NCI-H446 treated with DMSO at 0.1 percent for 48 hours (cell line): ENCODE results near the gene PSG3.
"Not testable (repeated sequence)": the region's sequence is repeated elsewhere in the genome, so short reads cannot be mapped to it uniquely, and the experiment has no call there.

ENCODE experiments used
- DNase-seq: peaks from one replicate; lab custom pipeline; 2025; lab: John Stamatoyannopoulos, UW

Gene PSG3

DNA sequence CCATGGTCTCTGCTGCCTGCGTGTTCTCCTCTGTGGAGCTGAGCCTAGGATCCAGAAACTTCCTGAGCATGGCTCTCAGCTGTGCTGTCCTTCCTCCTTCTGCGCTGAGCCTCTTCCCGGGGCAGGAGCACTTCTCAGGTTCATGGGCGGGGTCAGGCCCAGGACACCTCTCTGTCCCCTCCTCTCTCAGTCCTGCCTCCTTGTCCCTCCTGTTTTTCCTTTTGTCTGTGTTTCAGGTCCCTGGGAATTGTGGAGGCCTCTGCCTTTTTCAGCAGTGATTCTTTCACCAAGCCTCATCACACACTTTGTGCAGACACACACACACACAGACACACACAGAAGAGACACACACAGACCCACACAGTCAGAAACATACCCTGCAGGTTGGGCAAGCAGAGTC lies at the start of gene PSG3:
Gene PSG3 (minus strand): TSS at position 101 of the 400 bp plus-strand sequence. CDS start 97 bp downstream, at position 4.
- not testable (repeated sequence) for DNase-seq

- DNase-seq, result not testable (repeated sequence)
Observed at GRCh38 chr19:42788766-42789165, 48.5 kb upstream of the PSG3 start.

DNA sequence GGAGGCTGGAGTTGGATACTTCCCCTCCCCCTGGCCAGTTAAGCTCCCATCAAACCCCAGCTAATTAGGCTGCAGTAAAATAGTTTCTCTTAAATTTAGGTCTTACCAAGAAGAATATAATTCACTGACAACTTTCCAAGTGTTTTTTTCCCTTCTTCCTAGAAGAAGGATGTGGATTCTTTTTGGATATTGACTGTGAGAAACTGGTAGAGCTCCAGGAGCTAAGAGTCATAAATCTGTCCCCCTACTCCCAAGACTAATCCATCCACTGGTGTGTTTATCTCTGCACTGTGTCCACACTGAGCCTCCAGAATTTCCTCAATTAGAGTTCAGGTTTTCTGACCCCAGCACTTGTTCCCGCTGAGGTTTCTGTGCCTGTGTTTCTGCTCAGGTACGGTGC lies 47.5 kb upstream of the PSG3 start:
- DNase-seq, result not testable (repeated sequence)

DNA sequence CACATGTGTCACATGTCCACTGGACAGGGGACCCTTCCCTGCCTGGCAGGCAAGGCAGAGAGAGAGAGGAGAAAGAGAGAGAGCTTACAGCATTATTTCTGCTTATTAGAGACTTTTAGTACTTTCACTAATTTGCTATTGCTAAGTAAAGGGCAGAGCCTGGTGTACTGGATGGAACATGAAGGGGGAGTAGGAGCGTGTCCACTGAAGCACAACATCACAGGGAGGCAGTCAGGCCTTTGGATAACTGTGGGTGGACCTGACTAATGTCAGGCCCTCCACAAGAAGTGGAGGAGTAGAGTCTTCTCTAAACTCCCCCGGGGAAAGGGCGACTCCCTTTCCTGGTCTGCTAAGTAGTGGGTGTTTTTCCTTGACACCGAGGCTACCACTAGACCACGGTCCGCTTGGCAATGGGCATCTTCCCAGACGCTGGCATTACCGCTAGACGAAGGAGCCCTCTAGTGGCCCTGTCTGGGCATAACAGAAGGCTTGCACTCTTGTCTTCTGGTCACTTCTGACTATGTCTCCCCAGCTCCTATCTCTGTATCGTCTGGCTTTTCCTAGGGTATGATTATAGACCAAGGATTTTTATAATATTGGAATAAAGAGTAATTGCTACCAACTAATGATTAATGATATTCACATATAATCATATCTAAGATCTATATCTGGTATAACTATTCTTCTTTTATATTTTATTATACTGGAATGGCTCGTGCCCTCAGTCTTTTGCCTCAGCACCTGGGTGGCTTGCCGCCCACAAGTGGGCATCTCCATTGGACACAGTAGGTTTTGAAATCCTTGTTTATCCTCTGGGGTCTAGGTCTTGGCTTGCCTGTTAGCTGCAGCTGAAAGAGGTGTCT lies 36.7 kb upstream of the PSG3 start:
- DNase-seq, result peak; percentile 2

DNA sequence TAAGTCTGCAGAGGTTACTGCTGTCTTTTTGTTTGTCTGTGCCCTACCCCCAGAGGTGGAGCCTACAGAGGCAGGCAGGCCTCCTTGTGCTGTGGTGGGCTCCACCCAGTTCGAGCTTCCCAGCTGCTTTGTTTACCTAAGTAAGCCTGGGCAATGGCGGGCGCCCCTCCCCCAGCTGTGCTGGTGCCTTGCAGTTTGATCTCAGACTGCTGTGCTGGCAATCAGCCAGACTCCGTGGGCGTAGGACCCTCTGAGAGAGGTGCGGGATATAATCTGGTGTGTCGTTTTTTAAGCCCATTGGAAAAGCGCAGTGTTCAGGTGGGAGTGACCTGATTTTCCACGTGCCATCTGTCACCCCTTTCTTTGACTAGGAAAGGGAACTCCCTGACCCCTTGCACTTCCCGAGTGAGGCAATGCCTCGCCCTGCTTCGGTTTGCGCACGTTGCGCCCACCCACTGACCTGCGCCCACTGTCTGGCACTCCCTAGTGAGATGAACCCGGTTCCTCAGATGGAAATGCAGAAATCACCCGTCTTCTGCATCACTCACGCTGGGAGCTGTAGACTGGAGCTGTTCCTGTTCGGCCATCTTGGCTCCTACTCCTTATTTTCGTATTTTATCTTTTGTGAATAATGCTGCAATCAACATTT lies 34.4 kb upstream of the PSG3 start:
- not testable (repeated sequence) for DNase-seq

DNA sequence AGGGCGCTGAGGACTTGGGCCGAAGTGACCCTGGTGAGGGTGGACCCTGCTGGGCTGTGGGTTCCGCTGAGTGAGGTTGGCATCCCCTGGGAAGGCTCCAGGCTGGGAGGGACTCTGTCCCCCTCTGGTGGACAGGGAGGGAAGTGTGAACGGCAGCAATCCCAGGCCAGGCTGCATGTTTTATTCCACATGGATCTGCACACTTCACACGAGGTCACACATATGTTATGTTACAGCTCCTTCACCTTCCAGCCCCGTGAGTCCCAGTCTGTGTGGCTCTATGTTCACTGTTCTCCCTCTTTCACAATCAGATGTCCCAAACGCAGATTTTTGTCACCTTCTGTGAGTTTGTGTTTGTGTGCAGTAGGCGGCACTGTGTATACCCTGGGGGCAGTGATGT lies 27.0 kb upstream of the PSG3 start:
- not testable (repeated sequence) for DNase-seq

DNA sequence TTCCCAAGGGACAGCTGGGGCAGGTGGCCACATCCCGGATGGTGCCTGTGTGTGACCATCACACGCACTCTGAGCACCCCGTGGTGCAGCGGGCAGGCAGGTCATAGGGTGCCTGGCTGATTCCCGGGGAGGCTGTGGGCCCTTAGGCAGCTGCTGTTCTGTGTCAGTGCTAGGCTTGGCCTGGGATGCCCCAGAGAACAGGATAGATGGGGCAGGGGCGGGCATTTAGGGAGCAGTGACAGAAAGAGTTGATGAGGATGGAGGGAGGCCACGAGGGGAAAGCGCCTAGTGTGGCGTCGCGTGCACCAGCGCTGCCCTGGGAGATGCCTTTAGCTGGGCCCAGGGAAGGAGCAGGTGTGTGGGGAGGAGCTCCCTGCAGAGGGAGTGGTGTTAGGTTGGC lies 26.6 kb upstream of the PSG3 start:
- DNase-seq, result not testable (repeated sequence)

GRCh38 chr19:42764836-42765235 lies 24.6 kb upstream of the PSG3 start:
- DNase-seq, result no peak

DNA sequence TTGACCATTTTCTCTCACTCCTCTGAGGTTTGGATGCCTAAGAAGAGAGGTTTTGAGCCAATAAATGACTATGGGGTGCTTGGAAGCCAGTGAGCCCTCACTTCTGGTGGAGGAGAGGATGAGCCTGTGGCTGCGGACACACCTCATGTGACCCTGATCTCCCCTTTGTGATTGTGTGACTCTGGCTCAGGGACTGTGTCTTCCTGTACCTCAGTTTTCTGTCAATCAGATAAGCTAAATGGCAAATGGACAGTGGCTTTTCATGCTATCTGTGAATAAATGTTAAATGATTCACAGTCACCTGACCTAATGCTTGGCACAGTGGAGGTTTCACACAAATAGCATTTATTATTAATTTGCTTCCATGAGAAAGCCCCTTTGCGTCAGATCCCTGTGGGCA lies 22.5 kb upstream of the PSG3 start:
- no peak for DNase-seq

DNA sequence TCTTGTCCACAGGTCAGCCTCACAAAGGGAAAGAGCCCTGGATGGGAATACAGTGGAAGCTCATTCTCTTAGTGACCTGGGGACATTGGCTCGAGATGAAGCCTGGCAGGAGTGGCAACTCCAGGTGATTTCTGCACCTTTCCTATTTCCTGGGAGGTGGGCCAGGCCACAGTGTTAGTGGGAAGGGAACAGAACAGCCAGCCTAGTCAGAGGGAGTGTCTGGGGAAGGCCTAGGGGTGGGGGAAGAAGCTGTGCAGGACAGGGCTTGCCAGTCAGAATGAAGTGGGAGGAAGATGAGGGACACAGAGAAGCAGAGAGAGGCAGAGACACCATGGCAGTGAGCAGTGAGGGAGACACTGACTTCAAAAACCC lies 21.6 kb upstream of the PSG3 start:
- not testable (repeated sequence) for DNase-seq

DNA sequence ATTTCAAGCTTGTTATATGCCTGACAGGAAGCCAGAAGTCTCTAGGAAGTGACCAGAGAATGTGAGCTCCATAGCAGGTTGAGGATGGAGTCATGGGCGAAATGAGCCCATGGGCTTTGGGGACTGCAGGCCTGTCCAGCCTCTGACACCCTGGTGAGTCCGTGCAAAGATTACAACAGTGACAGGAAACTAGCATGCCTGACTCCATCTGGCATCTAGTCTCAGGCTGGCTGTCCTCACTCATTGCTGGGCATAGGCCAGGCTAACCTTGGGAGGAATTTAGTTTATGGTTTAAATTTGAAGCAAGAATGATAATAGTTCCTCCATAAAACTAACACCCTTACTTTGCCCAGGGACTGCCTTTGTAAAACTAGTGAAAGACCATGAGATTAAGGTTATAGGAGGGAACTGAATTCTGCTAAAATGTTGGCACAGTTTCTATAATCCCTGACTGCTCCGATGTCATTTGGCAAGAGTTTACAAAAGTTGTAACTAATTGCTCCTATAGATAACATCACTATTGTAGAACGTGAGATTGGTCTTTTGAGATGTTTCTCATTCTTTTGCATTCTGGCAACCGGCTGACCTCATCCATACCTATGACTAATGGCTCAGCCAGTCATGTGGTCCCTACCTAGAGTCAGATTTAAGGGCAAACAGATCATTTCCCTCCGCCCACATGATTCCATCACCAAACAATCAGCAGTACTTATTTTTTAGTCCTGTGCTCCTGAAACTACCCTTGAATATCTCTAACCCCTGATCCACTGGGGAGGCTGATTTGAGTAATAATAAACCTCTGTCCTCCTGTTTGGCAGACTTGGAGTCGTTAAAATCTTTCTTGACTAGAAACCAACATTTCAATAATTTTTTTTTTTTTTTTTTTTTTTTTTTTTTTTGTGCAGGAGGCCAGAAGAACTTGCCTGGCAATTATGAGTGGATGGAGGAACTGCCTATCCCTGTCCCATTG lies 21.0 kb upstream of the PSG3 start:
- DNase-seq, result not testable (repeated sequence)

GRCh38 chr19:42758667-42759066 lies 18.4 kb upstream of the PSG3 start:
- not testable (repeated sequence) for DNase-seq

DNA sequence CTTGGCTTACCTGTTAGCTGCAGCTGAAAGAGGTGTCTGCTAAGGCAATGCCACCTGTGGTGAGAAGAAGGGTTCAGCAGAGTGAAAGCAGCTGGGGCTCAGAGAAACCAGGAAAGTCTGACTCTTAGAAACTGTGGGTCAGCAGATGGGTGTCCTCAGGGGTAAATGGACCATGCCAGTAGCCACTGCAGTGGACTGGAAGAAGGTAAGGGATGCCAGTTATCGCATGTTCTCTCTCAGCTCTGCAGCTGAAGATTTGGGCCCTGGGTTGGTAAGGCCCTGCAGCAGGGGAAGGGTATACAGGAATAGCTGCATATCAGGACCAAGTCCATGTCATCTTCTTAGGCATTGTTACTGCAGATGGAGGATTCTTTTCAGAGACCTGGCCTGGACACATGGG lies 12.0 kb upstream of the PSG3 start:
- not testable (repeated sequence) for DNase-seq

GRCh38 chr19:42741726-42742607 lies 1.7 kb upstream of the PSG3 start:
- not testable (repeated sequence) for DNase-seq

GRCh38 chr19:42737581-42738011 lies 2.7 kb downstream of the PSG3 start:
- not testable (repeated sequence) for DNase-seq

- not testable (repeated sequence) for DNase-seq
Observed at GRCh38 chr19:42728341-42728740, 11.9 kb downstream of the PSG3 start.

GRCh38 chr19:42714000-42714399 lies 26.3 kb downstream of the PSG3 start:
- DNase-seq, result not testable (repeated sequence)

- not testable (repeated sequence) for DNase-seq
Observed at GRCh38 chr19:42712753-42713152, 27.5 kb downstream of the PSG3 start.

GRCh38 chr19:42710986-42711385 lies 29.3 kb downstream of the PSG3 start:
- DNase-seq, result not testable (repeated sequence)

- no peak for DNase-seq
Observed at GRCh38 chr19:42697884-42698283, 42.4 kb downstream of the PSG3 start.
